Liver (tissue), 9 donors: ENCODE data around the gene PAQR4. TPM values are rescaled to one million over a fixed set of nuclear protein-coding genes. Genes with fewer than 3 reads are reported as not detected.

Experiments
- DNase-seq: peaks from one replicate; pipeline ENCODE4 v3.0.0-alpha.2; 2017; ENCODE audit warnings: low spot score
- H3K27ac ChIP-seq, 2 donors: one replicate each; pipeline ENCODE4 v1.7.0; 2013; ENCODE audit warnings: inconsistent platforms in 2 of 2, low read length in 2 of 2, control low read depth in 1 of 2, low read depth in 1 of 2, mild to moderate bottlenecking in 1 of 2
- H3K27me3 ChIP-seq, 4 donors: one replicate each; pipeline versions ENCODE4 v1.6.1 to v1.7.0; 2013; ENCODE audit warnings: low read length in 3 of 4, inconsistent platforms in 1 of 4, mild to moderate bottlenecking in 1 of 4, moderate library complexity in 1 of 4; ENCODE audit not compliant: control insufficient read depth in 4 of 4, insufficient read depth in 4 of 4
- H3K36me3 ChIP-seq, 4 donors: one replicate each; pipeline versions ENCODE4 v1.6.1 to v1.7.0; 2013; ENCODE audit warnings: low read length in 3 of 4, mild to moderate bottlenecking in 3 of 4, low read depth in 1 of 4, moderate library complexity in 1 of 4; ENCODE audit not compliant: control insufficient read depth in 4 of 4, insufficient read depth in 3 of 4
- H3K4me1 ChIP-seq, 4 donors: one replicate each; pipeline versions ENCODE4 v1.6.1 to v1.7.0; 2013; ENCODE audit warnings: low read length in 3 of 4, mild to moderate bottlenecking in 3 of 4, moderate library complexity in 1 of 4; ENCODE audit not compliant: control insufficient read depth in 4 of 4, insufficient read depth in 4 of 4
- H3K4me3 ChIP-seq, 3 donors: one replicate each; pipeline versions ENCODE4 v1.6.1 to v1.7.0; 2013; ENCODE audit warnings: low read length in 3 of 3, control low read depth in 1 of 3, low read depth in 1 of 3, mild to moderate bottlenecking in 1 of 3
- H3K9ac ChIP-seq, 2 donors: one replicate each; pipeline ENCODE4 v1.7.0; 2013; ENCODE audit warnings: low read length in 2 of 2, mild to moderate bottlenecking in 2 of 2, moderate library complexity in 2 of 2, control low read depth in 1 of 2, low read depth in 1 of 2
- H3K9me3 ChIP-seq, 4 donors: one replicate each; pipeline versions ENCODE4 v1.6.1 to v1.7.0; 2013; ENCODE audit warnings: low read length in 3 of 4; ENCODE audit not compliant: control insufficient read depth in 4 of 4
- ATF3 ChIP-seq: IDR thresholded peaks from 2 replicates; pipeline ENCODE4 v1.6.1; 2016; ENCODE audit warnings: antibody characterized with exemption
- CTCF ChIP-seq: fragments of 150-350 bp; IDR thresholded peaks from 2 replicates; pipeline ENCODE4 v1.5.1; 2017; ENCODE audit warnings: improper control_type of control experiment, low read depth, low read length; ENCODE audit not compliant: missing input control
- EGR1 ChIP-seq, 2 donors: IDR thresholded peaks; 2 replicates each; pipeline ENCODE4 v1.6.1; 2016 to 2018; ENCODE audit warnings: antibody characterized with exemption in 2 of 2, low read depth in 2 of 2
- FOXA1 ChIP-seq: IDR thresholded peaks from 2 replicates; pipeline ENCODE4 v1.6.1; 2016; ENCODE audit warnings: antibody characterized with exemption
- FOXA2 ChIP-seq: IDR thresholded peaks from 2 replicates; pipeline ENCODE4 v1.6.1; 2016; ENCODE audit warnings: antibody characterized with exemption
- GABPA ChIP-seq, 2 donors: IDR thresholded peaks in 1 of 2; conservative IDR thresholded peaks in 1 of 2; 2 replicates each; pipeline ENCODE4 v1.6.1; 2016; ENCODE audit warnings: antibody characterized with exemption in 2 of 2, mild to moderate bottlenecking in 1 of 2, moderate library complexity in 1 of 2
- HNF4A ChIP-seq, 2 donors: conservative IDR thresholded peaks; 2 replicates each; pipeline ENCODE4 v1.6.1; 2016; ENCODE audit warnings: antibody characterized with exemption in 2 of 2, mild to moderate bottlenecking in 2 of 2
- HNF4G ChIP-seq: IDR thresholded peaks from 2 replicates; pipeline ENCODE4 v1.6.1; 2016; ENCODE audit warnings: antibody characterized with exemption
- JUND ChIP-seq, 2 donors: IDR thresholded peaks; 2 replicates each; pipeline ENCODE4 v1.6.1; 2016; ENCODE audit warnings: antibody characterized with exemption in 2 of 2
- MAX ChIP-seq: IDR thresholded peaks from 2 replicates; pipeline ENCODE4 v1.6.1; 2016; ENCODE audit warnings: antibody characterized with exemption
- NR2F2 ChIP-seq: IDR thresholded peaks from 2 replicates; pipeline ENCODE4 v1.6.1; 2016; ENCODE audit warnings: antibody characterized with exemption
- RAD21 ChIP-seq, 2 donors: IDR thresholded peaks; 2 replicates each; pipeline ENCODE4 v1.6.1; 2016; ENCODE audit warnings: antibody characterized with exemption in 2 of 2, mild to moderate bottlenecking in 2 of 2
- REST ChIP-seq: IDR thresholded peaks from 2 replicates; pipeline ENCODE4 v1.6.1; 2016; ENCODE audit warnings: antibody characterized with exemption, mild to moderate bottlenecking
- RXRA ChIP-seq, 2 donors: IDR thresholded peaks; 2 replicates each; pipeline ENCODE4 v1.6.1; 2017 to 2018; ENCODE audit warnings: antibody characterized with exemption in 2 of 2, mild to moderate bottlenecking in 1 of 2
- SP1 ChIP-seq: IDR thresholded peaks from 2 replicates; pipeline ENCODE4 v1.6.1; 2018; ENCODE audit warnings: antibody characterized with exemption, mild to moderate bottlenecking
- TAF1 ChIP-seq: conservative IDR thresholded peaks from 2 replicates; pipeline ENCODE4 v1.6.1; 2016; ENCODE audit warnings: antibody characterized with exemption, mild to moderate bottlenecking
- YY1 ChIP-seq: IDR thresholded peaks from 2 replicates; pipeline ENCODE4 v1.6.1; 2016; ENCODE audit warnings: antibody characterized with exemption, mild to moderate bottlenecking
- ZBTB33 ChIP-seq: IDR thresholded peaks from 2 replicates; pipeline ENCODE4 v1.6.1; 2016; ENCODE audit warnings: antibody characterized with exemption
- WGBS: extraction: QIAGEN DNeasy Blood & Tissue Kit; methylation state at CpG from one replicate; pipeline ENCODE4 v1.1.7; 2013; 5-methylcytosine and 5-hydroxymethylcytosine counted together
- polyA plus RNA-seq, 2 donors: library from polyadenylated mRNA; stranded (reverse) in 1 of 2; unstranded in 1 of 2; fragments of 200-250 nt in 1 of 2; fragments of >200 nt in 1 of 2; fragmentation: Nextera tagmentation in 1 of 2; extraction: Ambion mirVana in 1 of 2; gene quantifications; one replicate each; pipeline versions ENCODE4 v1.2.1 to v1.2.3, GENCODE V29; 2013 to 2015
- total RNA-seq, 2 donors: library from RNA; depleted of rRNA; stranded (reverse); fragments of >200 nt; gene quantifications; one replicate each; pipeline ENCODE4 v1.2.3, GENCODE V29; 2014
- donor health status: healthy.
- donor health status: healthy.
- donor health status: healthy.
- donor health status: healthy.
- donor health status: healthy.

The PAQR4 gene
- total and polyA plus RNA-seq, 4 donors, result 0.63 to 9.9 (median 2.0) TPM

GRCh38 chr16:2954656-2955381 is 14.3 kb upstream of the PAQR4 start:
- WGBS, result 57% methylated on average over 26 of the region's 26 CpGs
- Histone ChIP-seq H3K27ac (no peak overlapping the region), H3K4me3 (no peak overlapping the region), H3K9ac (no peak overlapping the region), H3K36me3 (no peaks in the 10 kb centered on the region), H3K9me3 (no peaks in the 10 kb centered on the region), H3K27me3 (peaks cover 0 to 2% (median 0%) of the 10 kb centered on the region in 4 donors), H3K4me1 (no peaks in the 10 kb centered on the region)
- DNase-seq, result no peak
- TF ChIP-seq JUND (IDR thresholded peaks at IDR 0.05) (no peak), FOXA2 (no peak), EGR1 (IDR thresholded peaks at IDR 0.05; ENCODE audit: low read depth in 2 of 2) (no peak), GABPA (IDR thresholded peaks at IDR 0.05 in 1 of 2, conservative IDR thresholded peaks at IDR 0.05 in 1 of 2) (no peak), HNF4G (no peak), REST (no peak), FOXA1 (no peak), MAX (no peak), RXRA (IDR thresholded peaks at IDR 0.05) (no peak)

GRCh38 chr16:2955438-2955778 is 13.7 kb upstream of the PAQR4 start:
- 46% methylated on average over 10 of the region's 10 CpGs for WGBS
- no peak for DNase-seq
- TF ChIP-seq RXRA (IDR thresholded peaks at IDR 0.05), result no peak
- TF ChIP-seq FOXA2, result no peak
- TF ChIP-seq JUND (IDR thresholded peaks at IDR 0.05), result no peak
- TF ChIP-seq FOXA1, result no peak
- no peak for TF ChIP-seq HNF4G
- no peak for TF ChIP-seq HNF4A (conservative IDR thresholded peaks at IDR 0.05)
- TF ChIP-seq EGR1 (IDR thresholded peaks at IDR 0.05; ENCODE audit: low read depth in 2 of 2), result no peak
- TF ChIP-seq REST, result no peak
- no peak for TF ChIP-seq SP1
- TF ChIP-seq TAF1, result no peak
- TF ChIP-seq ATF3, result no peak
- no peak for TF ChIP-seq GABPA (IDR thresholded peaks at IDR 0.05 in 1 of 2, conservative IDR thresholded peaks at IDR 0.05 in 1 of 2)
- no peak for TF ChIP-seq RAD21 (IDR thresholded peaks at IDR 0.05)
- no peak for TF ChIP-seq YY1
- TF ChIP-seq NR2F2, result no peak
- TF ChIP-seq CTCF, result no peak
- TF ChIP-seq ZBTB33, result no peak
- H3K9ac ChIP-seq, result no peak overlapping the region
- H3K4me3 ChIP-seq, result no peak overlapping the region
- H3K27ac ChIP-seq, result no peak overlapping the region
- no peaks in the 10 kb centered on the region for H3K9me3 ChIP-seq
- peaks cover 0 to 2% (median 0%) of the 10 kb centered on the region in 4 donors for H3K27me3 ChIP-seq
- H3K4me1 ChIP-seq, result no peaks in the 10 kb centered on the region
- H3K36me3 ChIP-seq, result no peaks in the 10 kb centered on the region
